GM19438 (cell line): ENCODE measurements around the gene C8G.

Experiments used
- ATAC-seq: cut with Tn5 transposase; IDR thresholded peaks from one replicate; pipeline ENCODE4 v1.9.1; 2021; ENCODE audit warnings: low read depth; ENCODE audit not compliant: unreplicated experiment

Gene C8G

DNA sequence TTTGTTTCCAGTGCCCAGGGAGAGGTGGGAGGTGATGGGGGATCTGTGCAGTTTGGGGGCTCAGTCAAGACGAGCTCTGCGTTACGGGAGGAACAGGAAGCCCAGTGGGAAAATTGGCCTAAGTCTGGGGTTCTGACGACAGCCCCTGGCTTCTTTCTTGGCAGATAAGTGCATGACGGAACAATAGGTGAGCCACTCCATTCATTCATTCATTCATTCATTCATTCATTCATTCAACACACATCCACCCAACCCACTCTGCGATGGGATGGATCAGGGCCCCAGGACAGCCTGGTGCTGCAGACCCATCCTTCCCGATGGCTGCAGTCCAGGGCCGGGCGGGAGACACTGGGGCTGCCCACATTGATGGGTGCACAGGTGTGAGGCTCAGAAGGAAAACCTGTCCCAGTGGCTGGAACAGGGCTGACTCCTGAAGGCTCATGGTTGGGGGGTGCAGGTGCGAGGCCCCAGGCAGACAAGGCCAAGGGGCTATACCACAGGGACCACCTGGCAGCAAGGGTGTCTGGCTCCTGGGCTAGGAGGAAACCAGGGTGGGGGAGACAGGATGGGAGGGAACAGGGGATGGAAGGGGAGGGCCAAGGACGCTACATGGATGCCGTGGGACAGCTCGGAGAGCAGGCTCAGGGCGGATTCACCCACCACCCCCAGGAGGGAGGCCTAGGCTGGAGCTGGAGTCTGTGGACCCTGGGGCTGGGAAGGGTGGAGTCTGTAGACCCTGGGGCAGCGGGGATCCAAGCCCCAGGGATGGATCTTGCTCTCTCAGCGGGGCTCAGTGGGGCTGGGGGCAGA lies 35.8 kb downstream of the C8G start:
- ATAC-seq, result no peak

DNA sequence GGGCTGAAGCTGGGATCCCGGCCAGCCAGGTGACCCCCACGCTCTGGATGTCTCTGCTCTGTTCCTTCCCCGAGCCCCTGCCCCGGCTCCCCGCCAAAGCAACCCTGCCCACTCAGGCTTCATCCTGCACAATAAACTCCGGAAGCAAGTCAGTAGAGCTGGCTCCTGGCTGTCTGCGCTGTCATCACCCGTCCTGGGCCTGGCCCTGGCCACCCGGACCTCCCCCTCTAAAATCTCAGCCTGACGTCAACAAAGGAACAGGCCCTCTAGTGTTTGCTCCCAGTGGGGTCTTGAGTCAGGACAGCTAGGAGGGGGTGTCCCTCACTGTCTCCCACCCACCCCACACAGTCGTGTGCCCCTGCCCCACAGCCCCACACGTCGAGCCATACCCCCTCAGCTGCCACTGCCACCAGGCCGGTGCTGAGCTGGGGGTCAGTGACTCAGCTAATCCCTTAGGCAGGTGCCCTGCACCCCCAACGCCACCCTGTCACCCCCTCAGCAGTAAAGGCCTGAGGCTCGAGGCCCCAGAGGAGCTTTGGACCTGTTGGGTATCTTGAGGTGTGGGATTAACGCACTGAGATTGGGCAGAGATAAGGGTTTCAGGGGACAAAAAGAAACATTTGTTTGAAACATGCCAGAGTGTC lies 36.7 kb downstream of the C8G start:
- ATAC-seq, result no peak

DNA sequence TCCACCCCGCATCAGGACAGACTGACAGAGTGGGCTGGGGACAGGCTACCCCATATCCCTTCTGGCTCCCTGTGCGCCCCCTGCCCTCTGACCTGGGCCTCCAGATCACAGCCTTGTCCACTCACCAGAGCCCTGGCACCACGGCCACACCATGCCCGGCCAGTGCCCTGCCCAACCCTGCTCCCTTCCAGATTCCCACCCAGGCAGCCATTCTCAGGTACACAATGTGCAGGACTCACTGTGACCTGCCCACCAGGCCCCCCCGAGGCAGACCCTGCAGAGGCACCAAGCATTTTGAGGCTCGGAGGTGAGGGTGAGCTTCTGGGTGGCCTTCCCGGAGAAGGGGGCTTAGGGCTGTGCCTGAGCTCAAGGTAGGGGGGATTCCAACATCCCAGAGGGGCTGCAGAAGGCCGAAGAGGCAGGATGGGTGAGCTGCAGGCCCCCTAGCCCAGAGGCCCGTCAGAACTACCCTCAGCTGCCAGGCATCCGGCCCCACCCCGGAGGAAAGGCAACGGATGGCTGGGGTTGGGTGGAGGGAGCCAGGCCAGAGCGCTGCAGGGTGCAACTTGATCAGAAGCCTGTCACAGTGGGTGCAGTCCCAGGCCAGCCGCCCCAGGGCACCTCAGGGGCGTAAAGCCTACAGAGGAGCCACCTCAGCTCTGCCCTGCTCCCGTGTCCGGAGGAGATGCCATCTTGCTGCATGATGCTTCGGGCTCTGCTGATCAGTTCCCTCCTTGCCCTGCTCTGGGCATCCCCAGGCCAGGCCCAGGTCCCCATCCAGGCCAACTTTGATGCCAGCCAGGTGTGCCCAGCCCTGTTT lies 37.4 kb downstream of the C8G start, which contains the start of gene LCNL1:
TSS of gene LCNL1 (plus strand) at position 762 of the 820 bp plus-strand sequence. CDS start 594 bp downstream, outside the sequence.
- ATAC-seq, result no peak

DNA sequence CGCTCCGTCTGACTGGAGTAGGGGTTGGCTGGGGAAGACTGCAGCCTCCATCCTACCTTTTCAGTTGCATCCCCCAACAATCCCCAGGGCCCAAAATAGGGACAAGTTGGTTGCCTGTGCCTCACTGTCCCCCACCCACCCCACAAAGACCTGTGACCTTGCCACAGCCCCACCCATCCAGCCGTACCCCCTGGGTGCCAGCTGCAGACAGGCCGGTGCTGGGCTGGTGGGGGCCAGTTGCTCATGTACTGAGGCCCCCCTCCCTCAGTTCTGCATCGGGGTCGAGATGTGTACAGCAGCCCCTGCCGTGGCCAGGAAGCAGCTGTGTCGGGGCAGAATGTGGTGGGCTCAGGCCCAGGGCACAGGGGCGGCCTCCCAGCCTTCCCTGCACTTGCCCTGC lies 38.1 kb downstream of the C8G start:
- ATAC-seq, result no peak

DNA sequence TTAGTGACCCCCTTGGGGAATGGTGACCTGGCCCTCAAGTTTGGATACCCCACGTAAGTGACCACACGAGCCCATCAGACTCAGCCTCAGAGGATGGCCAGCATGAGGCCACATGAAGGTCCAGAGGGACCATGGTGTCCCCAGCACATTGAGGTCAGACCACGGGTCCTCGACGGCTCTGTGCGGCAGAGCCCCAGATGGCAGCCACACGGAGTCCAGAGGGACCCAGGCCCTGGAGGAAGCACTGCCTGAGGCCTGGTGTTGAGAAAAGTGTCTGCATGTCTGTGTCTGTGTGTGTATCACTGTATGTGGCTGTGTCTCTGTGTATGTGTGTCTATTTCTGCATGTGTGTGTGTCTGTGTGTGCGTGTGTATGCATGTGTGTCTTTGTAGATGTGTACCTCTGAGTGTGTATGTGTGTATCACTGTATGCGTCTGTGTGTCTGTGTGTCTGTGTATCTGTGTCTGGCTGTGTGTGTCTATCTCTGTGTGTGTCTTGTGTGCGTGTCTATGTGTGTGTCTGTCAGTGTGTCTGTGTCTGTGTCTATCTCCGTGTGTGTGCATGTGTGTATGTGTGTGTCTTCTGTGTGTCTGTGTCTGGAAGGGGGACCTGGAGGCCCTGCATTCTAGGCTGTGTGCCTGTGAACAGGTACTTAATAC lies 38.7 kb downstream of the C8G start:
- no peak for ATAC-seq

DNA sequence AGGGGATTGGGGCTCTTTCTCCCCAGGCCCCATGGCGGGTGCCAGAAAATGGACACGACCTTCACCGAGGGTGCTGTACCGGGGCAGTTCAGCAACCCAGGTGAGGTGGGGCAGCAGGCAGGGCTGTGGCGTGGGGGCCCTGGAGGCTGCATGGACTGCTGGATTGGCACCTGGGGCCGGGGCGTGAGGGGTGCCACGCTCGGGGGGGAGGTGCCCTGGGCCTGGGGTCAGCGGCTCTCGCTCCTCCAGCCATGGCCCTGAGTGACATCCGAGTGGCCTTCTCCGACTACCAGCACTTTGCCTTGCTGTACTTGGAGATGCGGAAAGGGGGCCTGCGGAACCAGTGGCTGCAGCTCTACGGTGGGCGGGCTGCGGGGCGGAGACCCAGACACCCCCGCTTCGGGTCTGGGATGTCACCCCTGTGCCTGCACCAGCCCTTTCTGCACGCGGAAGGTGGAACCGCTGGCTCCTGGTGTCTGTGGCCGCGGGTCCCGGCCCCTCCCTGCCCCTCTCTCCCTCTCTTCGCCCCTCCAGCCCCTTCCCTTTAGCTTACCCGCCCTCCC lies 39.5 kb downstream of the C8G start:
- no peak for ATAC-seq

DNA sequence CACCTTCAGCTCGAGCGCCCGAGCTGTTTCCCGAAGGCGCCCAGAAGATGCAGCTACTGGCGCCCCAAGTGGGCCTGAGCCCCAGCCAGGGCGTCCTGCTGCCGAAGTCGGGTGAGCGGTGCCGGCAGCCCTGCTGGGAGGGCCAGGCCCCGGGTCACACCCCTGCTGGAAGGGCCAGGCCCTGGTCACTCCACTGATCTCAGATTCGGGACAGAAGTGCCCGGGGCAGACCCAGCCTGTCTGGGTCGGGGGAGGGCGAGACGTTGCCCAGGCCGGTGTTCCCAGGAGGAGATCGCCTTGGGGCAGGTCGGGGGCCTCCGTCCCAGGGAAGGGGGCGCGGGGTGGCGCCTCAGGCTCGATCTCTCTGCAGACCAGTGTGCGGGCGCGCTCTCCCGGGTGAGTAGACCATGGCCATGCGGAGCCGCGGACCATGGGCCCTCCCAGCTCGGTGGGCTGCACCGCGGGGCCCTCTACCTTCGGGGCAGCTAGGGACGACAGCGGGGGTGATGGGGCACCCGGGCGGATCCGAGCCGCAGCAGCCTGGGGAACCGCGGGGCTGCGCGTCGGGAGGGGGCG lies 40.1 kb downstream of the C8G start:
- no peak for ATAC-seq

DNA sequence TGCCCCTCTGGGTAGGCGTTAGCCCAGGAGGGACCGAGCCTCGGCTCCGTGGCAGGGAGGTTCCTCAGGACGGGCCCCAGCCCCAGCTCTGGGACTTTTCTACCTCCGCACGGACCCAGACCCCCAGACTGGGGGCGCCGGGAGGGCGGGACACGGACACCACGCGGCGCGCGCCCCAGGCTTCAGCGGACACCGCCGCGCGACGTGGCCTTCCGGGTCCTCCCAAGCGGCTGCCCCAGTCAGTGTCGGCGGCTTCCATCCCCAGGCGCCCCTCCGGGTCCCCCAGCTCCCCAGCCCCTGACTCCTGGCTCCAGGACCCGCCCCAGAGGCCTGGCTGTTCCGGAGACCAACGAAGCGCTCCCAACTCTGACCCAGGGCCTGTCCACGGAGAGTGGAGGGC lies 40.8 kb downstream of the C8G start:
- ATAC-seq, result no peak

DNA sequence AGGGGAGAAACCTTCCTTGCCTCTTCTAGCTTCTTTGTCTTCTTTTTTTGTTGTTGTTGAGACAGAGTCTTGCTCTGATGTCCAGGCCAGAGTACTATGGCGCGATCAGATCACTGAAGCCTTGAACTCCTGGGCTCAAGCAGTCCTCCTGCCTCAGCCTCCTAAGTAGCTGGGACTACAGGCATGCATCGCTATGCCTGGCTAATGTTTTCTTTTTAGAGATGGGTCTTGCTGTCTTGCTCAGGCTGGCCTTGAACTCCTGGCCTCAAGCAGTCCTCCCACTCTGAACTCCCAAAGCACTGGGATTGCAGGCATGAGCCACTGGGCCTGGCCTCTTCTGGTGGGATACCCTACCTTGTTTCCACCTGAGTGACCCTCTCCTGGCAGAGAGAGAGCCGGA lies 43.8 kb downstream of the C8G start:
- no peak for ATAC-seq

DNA sequence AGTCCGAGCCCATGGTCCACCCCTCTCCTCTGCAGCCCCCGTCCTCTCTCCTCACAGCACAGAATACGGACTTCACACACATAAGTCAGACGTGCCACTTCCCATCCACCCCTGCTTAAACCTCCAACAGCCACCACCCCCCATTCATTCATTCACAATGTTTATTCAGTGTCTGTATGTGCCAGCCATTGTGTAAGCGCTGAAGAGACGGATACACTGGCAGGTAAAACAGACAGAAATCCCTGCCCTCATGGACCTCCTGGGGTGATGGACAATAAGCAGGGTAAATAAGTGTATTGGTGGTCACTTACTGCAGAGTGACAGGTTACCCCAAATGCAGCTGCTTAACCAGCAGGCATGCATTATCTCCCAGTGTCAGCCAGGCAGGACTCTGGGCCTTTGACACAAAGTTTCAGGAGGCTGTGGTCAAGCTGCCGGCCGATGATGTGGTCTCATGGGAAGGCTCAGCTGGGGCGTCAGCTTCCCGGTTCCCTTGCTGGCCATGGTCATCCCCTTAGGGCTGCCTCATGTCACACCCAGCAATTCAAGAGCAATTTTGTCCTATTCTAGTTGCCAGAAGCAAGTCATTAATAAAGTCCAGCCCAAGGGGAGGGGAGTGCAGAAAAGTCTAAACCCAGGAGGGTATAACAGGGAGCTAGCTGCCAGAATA lies 45.3 kb downstream of the C8G start:
- no peak for ATAC-seq

GRCh38 chr9:136991993-136992818 lies 47.2 kb downstream of the C8G start, which contains the start of gene PAXX:
TSS of gene PAXX (plus strand) at chr9:136992422. CDS start at chr9:136992444, 22 bp downstream.
- ATAC-seq, result peak; percentile 71

GRCh38 chr9:136992819-136993369 lies 47.9 kb downstream of the C8G start:
- ATAC-seq, result no peak

DNA sequence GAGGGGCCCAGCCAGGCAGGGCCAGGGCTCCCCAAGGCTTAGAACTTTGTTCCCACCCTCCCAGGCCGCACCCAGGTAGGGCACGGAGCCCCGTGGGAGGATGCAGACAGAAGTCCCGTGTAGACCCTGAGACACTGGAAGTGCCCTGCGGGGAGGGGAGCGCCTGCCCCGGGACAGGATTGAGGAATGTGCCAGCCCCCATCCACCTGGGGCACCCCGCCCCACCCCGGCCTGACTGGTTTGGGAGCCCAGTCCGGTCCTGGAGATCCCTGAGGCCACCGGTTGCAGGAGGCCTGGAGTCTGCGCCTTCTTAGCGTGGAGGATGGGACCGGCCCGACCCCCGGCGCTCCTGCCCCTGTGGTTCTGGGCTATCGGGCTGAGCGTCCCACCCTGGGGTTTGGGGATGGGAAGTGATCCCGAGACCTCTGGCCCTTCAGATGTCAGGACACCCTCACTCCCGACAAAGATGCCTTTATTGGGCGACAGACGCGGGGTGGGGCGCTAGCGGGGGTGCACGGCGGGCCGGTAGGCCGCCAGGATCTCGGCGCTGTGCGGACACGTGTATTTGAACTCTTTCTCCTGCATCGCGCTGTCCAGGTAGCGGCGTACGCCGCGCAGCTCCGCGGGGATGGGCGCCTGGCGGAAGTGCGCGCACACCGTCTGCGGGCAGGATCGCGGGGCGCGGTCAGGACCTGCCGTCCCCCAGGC lies 49.3 kb downstream of the C8G start:
- ATAC-seq, result no peak

DNA sequence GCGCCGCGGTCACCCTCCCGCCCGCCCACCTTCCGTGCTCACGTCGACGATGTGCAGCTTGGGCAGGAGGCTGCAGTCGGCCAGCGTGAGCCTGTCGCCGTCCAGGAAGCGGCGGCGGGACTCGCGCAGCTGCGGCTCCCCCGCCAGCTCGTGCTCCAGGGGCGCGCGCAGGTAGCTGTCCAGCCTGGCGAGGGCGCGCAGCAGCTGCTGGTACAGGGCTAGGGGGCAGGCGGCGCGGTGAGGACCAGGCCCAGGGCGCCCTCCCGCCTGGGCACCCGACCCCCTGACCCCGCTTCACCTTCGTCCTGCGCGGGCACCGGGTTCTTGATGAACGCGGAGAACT lies 49.8 kb downstream of the C8G start:
- no peak for ATAC-seq

DNA sequence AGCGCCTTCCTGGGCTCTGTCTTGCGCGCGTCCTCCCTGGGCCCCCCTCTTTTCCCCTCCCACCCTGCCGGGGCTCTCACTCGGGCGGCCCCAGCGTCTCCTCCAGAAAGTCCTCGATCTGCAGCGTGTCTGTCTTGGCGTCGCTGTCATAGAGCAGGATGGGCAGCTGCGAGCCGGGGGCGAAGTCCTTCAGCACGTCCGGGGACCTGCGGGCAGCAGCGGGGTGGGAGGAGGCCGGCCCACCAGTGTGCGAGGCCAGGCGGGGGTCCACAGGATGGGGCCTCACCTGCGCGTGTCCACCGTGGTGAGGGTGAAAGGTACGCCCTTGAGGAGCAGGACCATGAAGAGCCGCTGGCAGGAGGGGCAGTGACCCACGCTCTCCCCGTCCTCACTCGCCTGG lies 50.3 kb downstream of the C8G start:
- ATAC-seq, result no peak

GRCh38 chr9:136995772-136996311 lies 50.8 kb downstream of the C8G start:
- ATAC-seq, result no peak
